Prostate gland (tissue), 2 donors: ENCODE measurements around the gene RNASET2.

Source experiments
- POLR2AphosphoS5 ChIP-seq: sonication (generic); formaldehyde crosslinking; IDR thresholded peaks from one replicate; pipeline ENCODE4 v1.6.1; 2017; ENCODE audit warnings: antibody characterized with exemption
- TF ChIP-seq, protein P1 (sequence below), 4 experiments: fragments of 200-600 bp in 2 of 4; fragments of 450-650 bp in 2 of 4; sonication (generic) in 2 of 4; IDR thresholded peaks; 1 replicate in 3 of 4; 2 replicates in 1 of 4; pipeline ENCODE4 v1.5.1; 2016 to 2019; ENCODE audit warnings: antibody characterized with exemption in 4 of 4, mild to moderate bottlenecking in 2 of 4, moderate library complexity in 2 of 4

DNA sequence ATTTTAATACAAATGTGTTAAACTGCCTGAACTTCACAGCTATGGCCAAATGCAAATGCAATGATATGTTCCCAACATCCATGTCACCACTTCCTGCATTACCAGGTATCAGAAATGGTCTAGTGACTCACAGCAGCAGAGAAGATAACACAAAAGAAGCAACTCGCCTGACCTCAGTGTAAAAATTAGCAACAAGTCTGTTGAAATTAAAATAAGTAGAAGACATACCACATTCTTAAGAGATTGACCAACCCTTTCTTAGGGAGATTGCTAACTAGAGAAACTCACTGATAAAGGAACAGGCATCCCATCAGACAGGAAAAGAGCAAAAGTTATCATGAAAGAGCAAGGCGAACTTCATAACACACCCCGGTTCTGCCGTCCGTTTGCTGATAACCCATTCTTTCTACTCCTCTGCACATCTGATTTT is 45.1 kb downstream of the RNASET2 start:
- TF ChIP-seq, protein P1, sequence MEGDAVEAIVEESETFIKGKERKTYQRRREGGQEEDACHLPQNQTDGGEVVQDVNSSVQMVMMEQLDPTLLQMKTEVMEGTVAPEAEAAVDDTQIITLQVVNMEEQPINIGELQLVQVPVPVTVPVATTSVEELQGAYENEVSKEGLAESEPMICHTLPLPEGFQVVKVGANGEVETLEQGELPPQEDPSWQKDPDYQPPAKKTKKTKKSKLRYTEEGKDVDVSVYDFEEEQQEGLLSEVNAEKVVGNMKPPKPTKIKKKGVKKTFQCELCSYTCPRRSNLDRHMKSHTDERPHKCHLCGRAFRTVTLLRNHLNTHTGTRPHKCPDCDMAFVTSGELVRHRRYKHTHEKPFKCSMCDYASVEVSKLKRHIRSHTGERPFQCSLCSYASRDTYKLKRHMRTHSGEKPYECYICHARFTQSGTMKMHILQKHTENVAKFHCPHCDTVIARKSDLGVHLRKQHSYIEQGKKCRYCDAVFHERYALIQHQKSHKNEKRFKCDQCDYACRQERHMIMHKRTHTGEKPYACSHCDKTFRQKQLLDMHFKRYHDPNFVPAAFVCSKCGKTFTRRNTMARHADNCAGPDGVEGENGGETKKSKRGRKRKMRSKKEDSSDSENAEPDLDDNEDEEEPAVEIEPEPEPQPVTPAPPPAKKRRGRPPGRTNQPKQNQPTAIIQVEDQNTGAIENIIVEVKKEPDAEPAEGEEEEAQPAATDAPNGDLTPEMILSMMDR (IDR thresholded peaks at IDR 0.05): no peak
- TF ChIP-seq POLR2AphosphoS5: no peak
